GM21528 (cell line): Measurements from ENCODE around the gene XPNPEP2.

Experiments
- ATAC-seq: cut with Tn5 transposase; IDR thresholded peaks from one replicate; pipeline ENCODE4 v1.9.1; 2021; ENCODE audit warnings: mild to moderate bottlenecking, moderate library complexity; ENCODE audit not compliant: unreplicated experiment, low FRiP score

The XPNPEP2 gene

GRCh38 chrX:129772796-129773431, 34.1 kb downstream of the XPNPEP2 start:
- ATAC-seq, result peak; percentile 66

- no peak for ATAC-seq
These were observed 35.1 kb downstream of the XPNPEP2 start for GRCh38 chrX:129773649-129774458.

- peak; percentile 31 for ATAC-seq
These were observed 38.6 kb downstream of the XPNPEP2 start for GRCh38 chrX:129777218-129778030.

- no peak for ATAC-seq
These were observed 40.4 kb downstream of the XPNPEP2 start for GRCh38 chrX:129779086-129779672.

GRCh38 chrX:129779747-129780146, 41.0 kb downstream of the XPNPEP2 start, which contains the start of gene SASH3:
Gene SASH3 (plus strand): TSS chrX:129779949. CDS start chrX:129780098, 149 bp downstream.
- ATAC-seq, result peak; percentile 30

- ATAC-seq, result no peak
These were observed 41.8 kb downstream of the XPNPEP2 start for GRCh38 chrX:129780441-129781105.

- peak; percentile 68 for ATAC-seq
These were observed 42.4 kb downstream of the XPNPEP2 start for GRCh38 chrX:129781134-129781672.

- ATAC-seq, result no peak
These were observed 43.1 kb downstream of the XPNPEP2 start for GRCh38 chrX:129781680-129782495.

GRCh38 chrX:129782706-129783105, 43.9 kb downstream of the XPNPEP2 start:
- ATAC-seq, result no peak

GRCh38 chrX:129783291-129783713, 44.5 kb downstream of the XPNPEP2 start:
- ATAC-seq, result no peak

- ATAC-seq, result no peak
These were observed 45.6 kb downstream of the XPNPEP2 start for GRCh38 chrX:129784371-129784770.

- ATAC-seq, result no peak
These were observed 46.6 kb downstream of the XPNPEP2 start for GRCh38 chrX:129785160-129785947.

GRCh38 chrX:129786210-129786651, 47.5 kb downstream of the XPNPEP2 start:
- ATAC-seq, result peak; percentile 80

GRCh38 chrX:129787336-129788055, 48.7 kb downstream of the XPNPEP2 start:
- ATAC-seq, result no peak

GRCh38 chrX:129788527-129788926, 49.7 kb downstream of the XPNPEP2 start:
- ATAC-seq, result no peak

GRCh38 chrX:129790146-129790545, 51.4 kb downstream of the XPNPEP2 start:
- no peak for ATAC-seq

GRCh38 chrX:129790808-129791207, 52.0 kb downstream of the XPNPEP2 start:
- ATAC-seq, result no peak
